Panc1 (cell line): Measurements from ENCODE around the gene ZC3H13. TPM values are rescaled to one million over a fixed set of nuclear protein-coding genes. Genes with fewer than 3 reads are reported as not detected.

Experiments used
- ATAC-seq: fragments of 200-7000 bp; cut with Tn5 transposase; 2 replicates; pipeline ENCODE4 v1.9.1; 2020; ENCODE audit warnings: mild to moderate bottlenecking, moderate library complexity
- BruUV-seq: library from RNA; stranded (reverse); fragments of 400-500 nt; replicated peaks from 2 replicates; lab custom pipeline; 2021; lab: Mats Ljungman, UMichigan
- CTCF ChIA-PET: fragments of 300-600 bp; sonication (Branson Sonifier 250); formaldehyde crosslinking; loops from one replicate; lab custom pipeline; 2022; ENCODE audit warnings: antibody characterized with exemption; lab: Charles Lee
- POLR2A ChIA-PET: fragments of 300-600 bp; sonication (Branson Sonifier 250); formaldehyde crosslinking; loops from one replicate; lab custom pipeline; 2022; ENCODE audit warnings: antibody characterized with exemption; lab: Charles Lee
- DNase-seq: peaks from one replicate; pipeline ENCODE4 v3.0.0-alpha.2; 2010; ENCODE audit warnings: low read depth, low spot score
- H3K27ac ChIP-seq: 2 replicates; pipeline ENCODE4 v1.5.1; 2011; ENCODE audit warnings: mild to moderate bottlenecking, low read length, inconsistent platforms
- H3K27me3 ChIP-seq: fragments of 200-500 bp; sonication (Bioruptor generic); 2 replicates; pipeline ENCODE4 v1.6.0; 2014; ENCODE audit warnings: low read length, inconsistent platforms; ENCODE audit not compliant: control insufficient read depth, insufficient read depth
- H3K36me3 ChIP-seq: fragments of 200-500 bp; sonication (Bioruptor generic); 2 replicates; pipeline ENCODE4 v1.5.1; 2014; ENCODE audit warnings: inconsistent platforms, mild to moderate bottlenecking, low read length, moderate library complexity; ENCODE audit not compliant: control insufficient read depth, insufficient read depth
- H3K4me1 ChIP-seq: 2 replicates; pipeline ENCODE4 v1.5.1; 2011; ENCODE audit warnings: inconsistent platforms, mild to moderate bottlenecking, low read length, moderate library complexity; ENCODE audit not compliant: control insufficient read depth, insufficient read depth
- H3K4me3 ChIP-seq, 2 experiments: 2 replicates each; pipeline ENCODE4 v1.5.1; 2011 to 2012; ENCODE audit warnings: low read depth in 2 of 2, low read length in 2 of 2, mild to moderate bottlenecking in 2 of 2, inconsistent platforms in 1 of 2, moderate library complexity in 1 of 2
- H3K9me3 ChIP-seq: fragments of 200-500 bp; sonication (Bioruptor generic); 2 replicates; pipeline ENCODE4 v1.5.1; 2014; ENCODE audit warnings: low read depth, mild to moderate bottlenecking, inconsistent platforms, low read length, moderate library complexity; ENCODE audit not compliant: control insufficient read depth, insufficient read depth
- POLR2AphosphoS5 ChIP-seq: IDR thresholded peaks from 2 replicates; pipeline ENCODE4 v1.6.1; 2012; ENCODE audit warnings: mild to moderate bottlenecking, low read depth, low read length, moderate library complexity
- SIN3A ChIP-seq: IDR thresholded peaks from 2 replicates; pipeline ENCODE4 v1.6.1; 2012; ENCODE audit warnings: low read depth, mild to moderate bottlenecking, low read length, moderate library complexity, borderline replicate concordance; ENCODE audit not compliant: insufficient read depth
- TCF7L2 ChIP-seq: IDR thresholded peaks from 2 replicates; pipeline ENCODE4 v1.6.1; 2011; ENCODE audit warnings: mild to moderate bottlenecking, low read depth, low read length, inconsistent platforms
- in situ Hi-C: cut with HindIII; loops from 2 replicates; pipeline ENCODE4 v1.10.0; 2016; ENCODE audit warnings: low sequenced_read_pairs, low pct_unique_long_range_greater_than_20kb
- intact Hi-C: fragments of 100-400 bp; cut with micrococcal nuclease; formaldehyde crosslinking; loops from one replicate; pipeline ENCODE4 v1.10.0; 2022; ENCODE audit not compliant: unreplicated experiment
- total RNA-seq: library from RNA; stranded (reverse); gene quantifications from one replicate; pipeline ENCODE4 v1.2.1, GENCODE V29; 2021; ENCODE audit not compliant: unreplicated experiment
- TF ChIP-seq, protein P1 (sequence below), 2 experiments: IDR thresholded peaks; 2 replicates each; pipeline ENCODE4 v1.6.1; 2011 to 2012; ENCODE audit warnings: low read depth in 2 of 2, control low read depth in 1 of 2, low read length in 1 of 2, mild to moderate bottlenecking in 1 of 2, moderate library complexity in 1 of 2; ENCODE audit not compliant: insufficient read depth in 1 of 2
- TF ChIP-seq, protein P2 (sequence below): fragments of 450-650 bp; IDR thresholded peaks from 2 replicates; pipeline ENCODE4 v1.5.1; 2017; ENCODE audit warnings: mild to moderate bottlenecking

Gene ZC3H13
- total RNA-seq, 1 experiment from 2014 or later: 25.3 TPM

DNA sequence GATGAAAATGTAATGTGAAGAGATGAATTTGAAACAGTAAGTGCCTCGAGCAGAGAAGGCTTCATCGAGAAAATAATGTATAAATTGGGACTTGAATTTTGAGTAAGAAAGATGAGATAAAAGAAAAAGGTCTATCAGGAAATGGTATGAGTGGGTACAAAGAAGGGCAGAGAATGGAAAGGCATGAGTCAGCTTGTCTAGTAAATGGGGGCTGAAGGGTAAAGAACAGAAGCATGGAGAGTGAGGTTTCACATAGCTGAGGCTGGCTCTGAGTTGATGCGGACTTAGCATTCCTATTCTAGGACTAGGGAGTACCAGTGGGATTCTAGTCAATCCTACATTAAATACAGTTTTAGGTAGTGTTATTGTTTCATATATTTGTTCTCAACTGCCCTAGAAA, 85.8 kb downstream of the ZC3H13 start:
- POLR2A ChIA-PET: no interaction called here
- no peak for ATAC-seq
- no peak for DNase-seq
- TF ChIP-seq, protein P1, sequence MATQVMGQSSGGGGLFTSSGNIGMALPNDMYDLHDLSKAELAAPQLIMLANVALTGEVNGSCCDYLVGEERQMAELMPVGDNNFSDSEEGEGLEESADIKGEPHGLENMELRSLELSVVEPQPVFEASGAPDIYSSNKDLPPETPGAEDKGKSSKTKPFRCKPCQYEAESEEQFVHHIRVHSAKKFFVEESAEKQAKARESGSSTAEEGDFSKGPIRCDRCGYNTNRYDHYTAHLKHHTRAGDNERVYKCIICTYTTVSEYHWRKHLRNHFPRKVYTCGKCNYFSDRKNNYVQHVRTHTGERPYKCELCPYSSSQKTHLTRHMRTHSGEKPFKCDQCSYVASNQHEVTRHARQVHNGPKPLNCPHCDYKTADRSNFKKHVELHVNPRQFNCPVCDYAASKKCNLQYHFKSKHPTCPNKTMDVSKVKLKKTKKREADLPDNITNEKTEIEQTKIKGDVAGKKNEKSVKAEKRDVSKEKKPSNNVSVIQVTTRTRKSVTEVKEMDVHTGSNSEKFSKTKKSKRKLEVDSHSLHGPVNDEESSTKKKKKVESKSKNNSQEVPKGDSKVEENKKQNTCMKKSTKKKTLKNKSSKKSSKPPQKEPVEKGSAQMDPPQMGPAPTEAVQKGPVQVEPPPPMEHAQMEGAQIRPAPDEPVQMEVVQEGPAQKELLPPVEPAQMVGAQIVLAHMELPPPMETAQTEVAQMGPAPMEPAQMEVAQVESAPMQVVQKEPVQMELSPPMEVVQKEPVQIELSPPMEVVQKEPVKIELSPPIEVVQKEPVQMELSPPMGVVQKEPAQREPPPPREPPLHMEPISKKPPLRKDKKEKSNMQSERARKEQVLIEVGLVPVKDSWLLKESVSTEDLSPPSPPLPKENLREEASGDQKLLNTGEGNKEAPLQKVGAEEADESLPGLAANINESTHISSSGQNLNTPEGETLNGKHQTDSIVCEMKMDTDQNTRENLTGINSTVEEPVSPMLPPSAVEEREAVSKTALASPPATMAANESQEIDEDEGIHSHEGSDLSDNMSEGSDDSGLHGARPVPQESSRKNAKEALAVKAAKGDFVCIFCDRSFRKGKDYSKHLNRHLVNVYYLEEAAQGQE (IDR thresholded peaks at IDR 0.05; ENCODE audit: insufficient read depth in 1 of 2, low read depth in 2 of 2, low read length in 1 of 2): no peak
- TF ChIP-seq, protein P2, sequence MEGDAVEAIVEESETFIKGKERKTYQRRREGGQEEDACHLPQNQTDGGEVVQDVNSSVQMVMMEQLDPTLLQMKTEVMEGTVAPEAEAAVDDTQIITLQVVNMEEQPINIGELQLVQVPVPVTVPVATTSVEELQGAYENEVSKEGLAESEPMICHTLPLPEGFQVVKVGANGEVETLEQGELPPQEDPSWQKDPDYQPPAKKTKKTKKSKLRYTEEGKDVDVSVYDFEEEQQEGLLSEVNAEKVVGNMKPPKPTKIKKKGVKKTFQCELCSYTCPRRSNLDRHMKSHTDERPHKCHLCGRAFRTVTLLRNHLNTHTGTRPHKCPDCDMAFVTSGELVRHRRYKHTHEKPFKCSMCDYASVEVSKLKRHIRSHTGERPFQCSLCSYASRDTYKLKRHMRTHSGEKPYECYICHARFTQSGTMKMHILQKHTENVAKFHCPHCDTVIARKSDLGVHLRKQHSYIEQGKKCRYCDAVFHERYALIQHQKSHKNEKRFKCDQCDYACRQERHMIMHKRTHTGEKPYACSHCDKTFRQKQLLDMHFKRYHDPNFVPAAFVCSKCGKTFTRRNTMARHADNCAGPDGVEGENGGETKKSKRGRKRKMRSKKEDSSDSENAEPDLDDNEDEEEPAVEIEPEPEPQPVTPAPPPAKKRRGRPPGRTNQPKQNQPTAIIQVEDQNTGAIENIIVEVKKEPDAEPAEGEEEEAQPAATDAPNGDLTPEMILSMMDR: no peak
- no peak for TF ChIP-seq POLR2AphosphoS5
- no peak for TF ChIP-seq SIN3A
- TF ChIP-seq TCF7L2: no peak
- H3K27ac ChIP-seq: no peak overlapping the region
- H3K36me3 ChIP-seq: peaks cover 26% of the 10 kb centered on the region
- in situ Hi-C loops (no loop called here), intact Hi-C loops (loop anchor here (1.0 kb wide), 1 partner anchor 21 kb away; no protein-coding TSS in a partner anchor)
- no peaks in the 10 kb centered on the region for H3K4me1 ChIP-seq
- H3K27me3 ChIP-seq: no peaks in the 10 kb centered on the region
- CTCF ChIA-PET: no interaction called here
- no peak overlapping the region for H3K4me3 ChIP-seq
- no peaks in the 10 kb centered on the region for H3K9me3 ChIP-seq
- no TSS peak for BruUV-seq

DNA sequence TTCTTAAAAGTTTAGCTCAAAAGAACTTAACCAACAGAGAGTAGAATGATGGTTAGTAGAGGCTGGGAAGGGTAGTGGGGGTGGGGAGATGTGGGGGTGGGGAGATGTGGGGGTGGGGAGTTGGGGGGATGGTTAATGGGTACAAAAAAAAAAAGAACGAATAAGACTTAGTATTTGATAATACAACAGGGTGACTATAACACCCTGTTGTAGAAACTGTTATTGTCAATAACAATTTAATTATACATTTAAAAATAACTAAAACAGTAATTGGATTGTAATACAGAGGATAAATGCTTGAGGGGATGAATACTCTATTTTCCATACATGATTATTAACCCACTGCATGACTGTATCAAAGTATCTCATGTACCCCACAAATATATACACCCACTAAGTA, 91.1 kb downstream of the ZC3H13 start:
- H3K4me3 ChIP-seq: no peak overlapping the region
- no peak overlapping the region for H3K27ac ChIP-seq
- H3K36me3 ChIP-seq: peaks cover 17% of the 10 kb centered on the region; the same call in 1 of the 2 replicates
- CTCF ChIA-PET: no interaction called here
- in situ Hi-C loops: no loop called here
- H3K4me1 ChIP-seq: no peaks in the 10 kb centered on the region
- POLR2A ChIA-PET: no interaction called here
- ATAC-seq (no peak), DNase-seq (no peak)
- H3K9me3 ChIP-seq: no peaks in the 10 kb centered on the region
- BruUV-seq: no TSS peak
- intact Hi-C loops: no loop called here
- no peak for TF ChIP-seq TCF7L2
- TF ChIP-seq SIN3A: no peak
- TF ChIP-seq, protein P1 (IDR thresholded peaks at IDR 0.05; ENCODE audit: insufficient read depth in 1 of 2, low read depth in 2 of 2, low read length in 1 of 2): no peak
- TF ChIP-seq, protein P2: no peak
- no peak for TF ChIP-seq POLR2AphosphoS5
- no peaks in the 10 kb centered on the region for H3K27me3 ChIP-seq
